ENCODE results near the gene ZNF512.

DNA sequence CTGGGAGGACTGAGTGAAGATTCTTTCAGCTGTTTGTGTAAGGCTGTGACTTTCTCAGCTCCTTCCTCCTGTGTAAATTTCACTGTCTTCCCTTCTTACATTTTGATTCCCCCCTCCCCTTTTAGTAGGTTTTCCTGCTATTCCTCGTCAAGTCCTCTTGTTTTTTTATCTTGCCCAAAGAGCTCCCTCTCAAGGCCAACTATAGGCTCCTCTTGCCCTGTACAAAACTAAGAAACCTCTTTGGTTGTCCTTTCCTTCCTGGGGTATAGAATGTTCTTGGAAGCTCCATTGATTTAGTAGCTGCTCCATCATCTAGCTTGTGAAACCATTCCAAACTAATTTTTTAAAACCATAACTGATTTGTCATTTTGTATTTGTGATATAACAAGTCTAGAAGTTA lies 38.7 kb downstream of the ZNF512 start:
- no peak for TF ChIP-seq POLR2A (IDR thresholded peaks at IDR 0.05)
- TF ChIP-seq, protein P1, sequence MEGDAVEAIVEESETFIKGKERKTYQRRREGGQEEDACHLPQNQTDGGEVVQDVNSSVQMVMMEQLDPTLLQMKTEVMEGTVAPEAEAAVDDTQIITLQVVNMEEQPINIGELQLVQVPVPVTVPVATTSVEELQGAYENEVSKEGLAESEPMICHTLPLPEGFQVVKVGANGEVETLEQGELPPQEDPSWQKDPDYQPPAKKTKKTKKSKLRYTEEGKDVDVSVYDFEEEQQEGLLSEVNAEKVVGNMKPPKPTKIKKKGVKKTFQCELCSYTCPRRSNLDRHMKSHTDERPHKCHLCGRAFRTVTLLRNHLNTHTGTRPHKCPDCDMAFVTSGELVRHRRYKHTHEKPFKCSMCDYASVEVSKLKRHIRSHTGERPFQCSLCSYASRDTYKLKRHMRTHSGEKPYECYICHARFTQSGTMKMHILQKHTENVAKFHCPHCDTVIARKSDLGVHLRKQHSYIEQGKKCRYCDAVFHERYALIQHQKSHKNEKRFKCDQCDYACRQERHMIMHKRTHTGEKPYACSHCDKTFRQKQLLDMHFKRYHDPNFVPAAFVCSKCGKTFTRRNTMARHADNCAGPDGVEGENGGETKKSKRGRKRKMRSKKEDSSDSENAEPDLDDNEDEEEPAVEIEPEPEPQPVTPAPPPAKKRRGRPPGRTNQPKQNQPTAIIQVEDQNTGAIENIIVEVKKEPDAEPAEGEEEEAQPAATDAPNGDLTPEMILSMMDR (IDR thresholded peaks at IDR 0.05), result no peak
